Dermis lymphatic vessel endothelial cell (primary cell): ENCODE results near the gene IFNAR2. TPM values are rescaled to one million over a fixed set of nuclear protein-coding genes. Genes with fewer than 3 reads are reported as not detected.

ENCODE experiments used
- total RNA-seq: library from RNA; depleted of rRNA; stranded (reverse); fragments of >200 nt; gene quantifications from 2 replicates; pipeline ENCODE4 v1.2.1, GENCODE V29; 2014

IFNAR2 gene
- total RNA-seq: 8.2 and 9.4 TPM in 2 replicates

DNA sequence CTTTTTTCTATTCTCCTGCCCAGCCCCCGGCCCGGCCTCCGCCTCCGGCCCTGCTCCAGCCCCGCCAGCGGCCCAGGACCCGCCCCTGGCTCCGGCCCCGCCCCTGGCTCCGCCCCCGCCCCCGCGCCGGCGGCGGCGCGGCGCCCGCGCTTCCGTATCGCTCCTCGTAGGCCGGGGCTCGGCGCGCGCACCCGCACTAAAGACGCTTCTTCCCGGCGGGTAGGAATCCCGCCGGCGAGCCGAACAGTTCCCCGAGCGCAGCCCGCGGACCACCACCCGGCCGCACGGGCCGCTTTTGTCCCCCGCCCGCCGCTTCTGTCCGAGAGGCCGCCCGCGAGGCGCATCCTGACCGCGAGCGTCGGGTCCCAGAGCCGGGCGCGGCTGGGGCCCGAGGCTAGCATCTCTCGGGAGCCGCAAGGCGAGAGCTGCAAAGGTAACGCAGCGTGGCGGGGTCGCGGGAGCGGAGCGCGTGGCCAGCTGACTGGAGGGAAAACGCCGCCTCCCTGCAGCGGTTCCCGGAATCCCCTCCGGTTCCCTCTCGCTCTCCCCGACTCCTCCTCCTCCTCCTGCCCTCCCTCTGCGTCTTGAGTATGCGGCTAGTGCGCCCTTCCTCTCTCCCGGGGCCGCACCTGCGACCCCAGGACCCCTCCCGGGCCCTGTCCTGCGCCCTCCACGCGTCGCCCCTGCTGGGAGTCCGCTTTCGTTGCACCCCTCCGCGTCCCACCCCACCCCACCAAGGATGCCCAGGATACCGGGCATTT lies at the start of gene IFNAR2:
Gene IFNAR2 (plus strand): TSS at position 155 of the 761 bp plus-strand sequence. CDS start 11,985 bp downstream, outside the sequence.

DNA sequence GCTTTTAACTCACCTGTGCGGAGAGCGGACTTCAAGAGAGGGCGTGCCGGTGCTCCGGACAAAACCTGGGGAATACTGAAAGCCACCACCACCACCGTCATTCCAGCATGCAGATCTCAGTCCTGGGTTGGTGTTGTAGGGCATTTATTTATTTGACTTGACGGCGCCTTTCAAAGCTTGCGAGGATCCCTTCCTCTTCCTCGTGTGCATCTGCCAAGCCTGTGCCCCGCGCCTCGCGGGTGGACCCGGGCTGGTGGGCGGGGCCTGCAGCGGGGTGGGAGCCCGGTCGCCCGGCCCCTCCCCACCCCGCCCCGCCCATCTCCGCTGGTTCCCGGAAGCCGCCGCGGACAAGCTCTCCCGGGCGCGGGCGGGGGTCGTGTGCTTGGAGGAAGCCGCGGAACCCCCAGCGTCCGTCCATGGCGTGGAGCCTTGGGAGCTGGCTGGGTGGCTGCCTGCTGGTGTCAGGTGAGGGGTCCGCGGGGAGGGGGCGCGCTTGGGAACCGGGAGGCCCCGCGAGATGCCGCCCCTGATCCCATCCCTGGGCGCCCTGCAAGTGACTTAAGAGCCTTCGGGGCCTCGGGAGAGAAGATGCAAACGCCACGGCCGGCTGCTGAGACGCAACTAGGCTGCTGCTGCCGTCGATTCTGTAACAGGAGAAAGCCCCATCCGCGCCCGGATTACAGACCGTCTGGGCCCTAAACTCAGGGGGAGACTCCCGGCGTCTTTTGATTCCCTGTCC lies 36.5 kb downstream of the IFNAR2 start, which contains the start of gene IL10RB:
Gene IL10RB (plus strand): TSS at position 318 of the 739 bp plus-strand sequence. CDS start 99 bp downstream, at position 417.

Other genes starting within 250 kb of the IFNAR2 start
- gene OLIG2, start 204.0 kb upstream of the IFNAR2 start, total RNA-seq: not detected in 2 replicates
- not detected in 2 replicates for gene OLIG1, start 159.8 kb upstream of the IFNAR2 start, total RNA-seq
- gene IL10RB, start 36.4 kb downstream of the IFNAR2 start, total RNA-seq: 51.9 and 56.3 TPM in 2 replicates
- gene IFNAR1, start 95.0 kb downstream of the IFNAR2 start, total RNA-seq: 19.6 and 21.7 TPM in 2 replicates
- gene IFNGR2, start 173.5 kb downstream of the IFNAR2 start, total RNA-seq: 44.1 and 47.6 TPM in 2 replicates